GM12878 (cell line): ENCODE results near the gene UBE2O.

ENCODE experiments used
- MXI1 ChIP-seq: fragments of 150-350 bp; IDR thresholded peaks from 2 replicates; pipeline ENCODE4 v1.6.1; 2011; ENCODE audit warnings: low read depth, mild to moderate bottlenecking, inconsistent platforms, low read length, improper control_type of control experiment
- POLR2AphosphoS5 ChIP-seq: IDR thresholded peaks from 2 replicates; pipeline ENCODE4 v1.6.1; 2011; ENCODE audit warnings: mild to moderate bottlenecking, low read length, inconsistent platforms

DNA sequence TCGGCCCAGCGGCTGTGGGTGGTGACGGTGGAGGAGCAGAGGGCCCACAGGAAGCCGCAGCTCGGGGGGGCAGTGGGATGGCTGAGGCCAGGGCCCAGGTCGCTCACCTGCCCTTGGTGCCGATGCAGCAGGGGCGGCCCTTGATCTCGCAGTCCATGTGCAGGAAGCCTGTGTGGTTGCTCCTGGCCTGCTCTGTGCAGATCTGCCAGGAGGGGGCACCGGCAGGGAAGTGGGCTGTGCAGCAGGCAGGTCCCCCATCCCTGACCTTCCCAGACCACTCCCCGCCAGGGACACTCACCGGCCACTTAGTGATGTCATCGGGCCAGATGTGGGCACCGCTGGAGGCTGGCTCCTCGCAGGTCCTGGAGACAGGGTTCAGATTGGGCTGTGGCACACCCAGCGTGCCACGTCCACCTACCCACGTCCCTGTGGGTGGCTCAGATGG, 20.6 kb upstream of the UBE2O start:
- no peak for TF ChIP-seq MXI1
- TF ChIP-seq POLR2AphosphoS5: no peak
